ENCODE data around the gene ZNF76.

ZNF76 gene

DNA sequence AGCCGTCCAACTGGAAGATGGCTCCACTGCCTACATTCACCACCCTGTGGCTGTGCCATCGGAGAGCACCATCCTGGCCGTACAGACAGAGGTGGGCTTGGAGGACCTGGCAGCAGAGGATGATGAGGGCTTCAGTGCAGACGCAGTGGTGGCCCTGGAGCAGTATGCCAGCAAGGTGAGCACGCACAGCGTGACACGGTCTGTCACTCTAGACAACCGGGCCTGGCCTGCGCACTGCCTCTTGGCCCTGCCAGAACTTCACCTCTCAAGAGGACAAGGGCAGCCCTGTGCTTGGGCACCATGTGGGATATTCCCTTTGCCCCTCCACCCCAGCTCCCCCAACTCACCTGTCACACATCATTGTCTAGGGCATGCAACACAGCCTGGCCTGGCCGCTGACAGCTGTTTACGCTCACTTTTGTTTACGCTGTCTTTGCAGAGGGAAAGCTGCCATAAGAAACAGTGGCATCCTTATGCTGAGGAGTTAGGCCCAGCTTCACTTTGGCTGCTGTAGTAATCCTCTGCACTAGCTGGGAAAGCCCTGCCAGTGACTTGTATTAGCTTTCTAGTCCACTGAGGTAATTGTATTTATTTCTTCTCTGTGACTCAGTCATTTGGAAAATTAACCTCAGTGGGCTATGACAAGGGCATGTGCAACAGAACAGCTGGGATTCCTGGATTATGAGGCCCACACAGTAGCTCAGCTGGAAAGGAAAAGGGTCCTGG, 28.3 kb downstream of the ZNF76 start:
- Histone ChIP-seq H3K27ac (ENCODE audit: insufficient read depth in 1 of 2, low read depth in 1 of 2, low read length in 2 of 2, poor library complexity in 1 of 2, severe bottlenecking in 2 of 2) (no peak overlapping the region), H3K4me3 (ENCODE audit: control insufficient read depth in 1 of 7, extremely low read depth in 1 of 7, insufficient read depth in 4 of 7, low read depth in 2 of 7, low read length in 6 of 7) (no peak overlapping the region), H3K4me1 (ENCODE audit: control extremely low read depth in 1 of 4, control insufficient read depth in 4 of 4, insufficient read depth in 4 of 4, low read length in 3 of 4) (no peaks in the 10 kb centered on the region), H3K36me3 (ENCODE audit: control insufficient read depth in 4 of 4, insufficient read depth in 4 of 4, low read length in 3 of 4) (peaks cover 10 to 88% (median 65%) of the 10 kb centered on the region in 4 experiments), H3K27me3 (replicated peaks in 2 of 5; ENCODE audit: control insufficient read depth in 4 of 5, insufficient read depth in 5 of 5, low read length in 4 of 5) (no peaks in the 10 kb centered on the region), H3K9me3 (ENCODE audit: control extremely low read depth in 1 of 5, control insufficient read depth in 4 of 5, insufficient read depth in 2 of 5, low read depth in 1 of 5, low read length in 4 of 5) (no peaks in the 10 kb centered on the region)
- 98% methylated on average over 11 of the region's 12 CpGs for WGBS (ENCODE audit: insufficient coverage)
- no peak for DNase-seq
- ChIA-PET CTCF (interaction anchor here (0.8 to 20.5 kb wide), 5 partner anchors 8 to 54 kb away, joined by 3 to 405 read pairs (median 11); partner anchors contain the start of genes DEF6 and PPARD), POLR2A (no interaction called here)

- ChIA-PET CTCF (interaction anchor here (1.1 to 20.5 kb wide), 3 partner anchors 7 to 32 kb away, joined by 3 to 405 read pairs (median 54); partner anchors contain the start of gene DEF6), POLR2A (no interaction called here)
- Histone ChIP-seq H3K27ac (ENCODE audit: insufficient read depth in 1 of 2, low read depth in 1 of 2, low read length in 2 of 2, poor library complexity in 1 of 2, severe bottlenecking in 2 of 2) (no peak overlapping the region), H3K4me3 (ENCODE audit: control insufficient read depth in 1 of 7, extremely low read depth in 1 of 7, insufficient read depth in 4 of 7, low read depth in 2 of 7, low read length in 6 of 7) (no peak overlapping the region), H3K36me3 (ENCODE audit: control insufficient read depth in 4 of 4, insufficient read depth in 4 of 4, low read length in 3 of 4) (peaks cover 7 to 87% (median 66%) of the 10 kb centered on the region in 4 experiments), H3K9me3 (ENCODE audit: control extremely low read depth in 1 of 5, control insufficient read depth in 4 of 5, insufficient read depth in 2 of 5, low read depth in 1 of 5, low read length in 4 of 5) (no peaks in the 10 kb centered on the region), H3K4me1 (ENCODE audit: control extremely low read depth in 1 of 4, control insufficient read depth in 4 of 4, insufficient read depth in 4 of 4, low read length in 3 of 4) (no peaks in the 10 kb centered on the region), H3K27me3 (replicated peaks in 2 of 5; ENCODE audit: control insufficient read depth in 4 of 5, insufficient read depth in 5 of 5, low read length in 4 of 5) (no peaks in the 10 kb centered on the region)
- DNase-seq, result no peak
- 100% methylated on average over 1 of the region's 4 CpGs for WGBS (ENCODE audit: insufficient coverage)
Measured at GRCh38 chr6:35288834-35289233, 29.3 kb downstream of the ZNF76 start.

- CTCF ChIA-PET, result interaction anchor here (0.6 to 20.5 kb wide), 4 partner anchors 18 to 156 kb away, joined by 3 to 405 read pairs (median 48); partner anchors contain the start of gene FANCE
- H3K4me3 ChIP-seq (ENCODE audit: control insufficient read depth in 1 of 7, extremely low read depth in 1 of 7, insufficient read depth in 4 of 7, low read depth in 2 of 7, low read length in 6 of 7), result no peak overlapping the region
- no peak for DNase-seq
- peaks cover 0 to 95% (median 69%) of the 10 kb centered on the region in 4 experiments for H3K36me3 ChIP-seq (ENCODE audit: control insufficient read depth in 4 of 4, insufficient read depth in 4 of 4, low read length in 3 of 4)
- POLR2A ChIA-PET, result no interaction called here
- H3K27ac ChIP-seq (ENCODE audit: insufficient read depth in 1 of 2, low read depth in 1 of 2, low read length in 2 of 2, poor library complexity in 1 of 2, severe bottlenecking in 2 of 2), result no peak overlapping the region
- no peaks in the 10 kb centered on the region for H3K9me3 ChIP-seq (ENCODE audit: control extremely low read depth in 1 of 5, control insufficient read depth in 4 of 5, insufficient read depth in 2 of 5, low read depth in 1 of 5, low read length in 4 of 5)
- WGBS (ENCODE audit: insufficient coverage), result 98% methylated on average over 13 of the region's 13 CpGs
- no peaks in the 10 kb centered on the region for H3K4me1 ChIP-seq (ENCODE audit: control extremely low read depth in 1 of 4, control insufficient read depth in 4 of 4, insufficient read depth in 4 of 4, low read length in 3 of 4)
- no peaks in the 10 kb centered on the region for H3K27me3 ChIP-seq (replicated peaks in 2 of 5; ENCODE audit: control insufficient read depth in 4 of 5, insufficient read depth in 5 of 5, low read length in 4 of 5)
Measured at GRCh38 chr6:35291491-35291890, 32.0 kb downstream of the ZNF76 start.

GRCh38 chr6:35292494-35292893, 33.0 kb downstream of the ZNF76 start:
- 74% methylated on average over 15 of the region's 15 CpGs for WGBS (ENCODE audit: insufficient coverage)
- ChIA-PET POLR2A (no interaction called here), CTCF (interaction anchor here (0.7 to 20.5 kb wide), 11 partner anchors 22 to 185 kb away, joined by 3 to 405 read pairs (median 5); partner anchors contain the start of genes FANCE and RPL10A)
- no peak overlapping the region for H3K27ac ChIP-seq (ENCODE audit: insufficient read depth in 1 of 2, low read depth in 1 of 2, low read length in 2 of 2, poor library complexity in 1 of 2, severe bottlenecking in 2 of 2)
- peaks cover 4 to 10% (median 8%) of the 10 kb centered on the region in 4 experiments for H3K4me1 ChIP-seq (ENCODE audit: control extremely low read depth in 1 of 4, control insufficient read depth in 4 of 4, insufficient read depth in 4 of 4, low read length in 3 of 4)
- no peak for DNase-seq
- peaks cover 0 to 86% (median 61%) of the 10 kb centered on the region in 4 experiments for H3K36me3 ChIP-seq (ENCODE audit: control insufficient read depth in 4 of 4, insufficient read depth in 4 of 4, low read length in 3 of 4)
- no peaks in the 10 kb centered on the region for H3K27me3 ChIP-seq (replicated peaks in 2 of 5; ENCODE audit: control insufficient read depth in 4 of 5, insufficient read depth in 5 of 5, low read length in 4 of 5)
- no peak overlapping the region for H3K4me3 ChIP-seq (ENCODE audit: control insufficient read depth in 1 of 7, extremely low read depth in 1 of 7, insufficient read depth in 4 of 7, low read depth in 2 of 7, low read length in 6 of 7)
- no peaks in the 10 kb centered on the region for H3K9me3 ChIP-seq (ENCODE audit: control extremely low read depth in 1 of 5, control insufficient read depth in 4 of 5, insufficient read depth in 2 of 5, low read depth in 1 of 5, low read length in 4 of 5)

DNA sequence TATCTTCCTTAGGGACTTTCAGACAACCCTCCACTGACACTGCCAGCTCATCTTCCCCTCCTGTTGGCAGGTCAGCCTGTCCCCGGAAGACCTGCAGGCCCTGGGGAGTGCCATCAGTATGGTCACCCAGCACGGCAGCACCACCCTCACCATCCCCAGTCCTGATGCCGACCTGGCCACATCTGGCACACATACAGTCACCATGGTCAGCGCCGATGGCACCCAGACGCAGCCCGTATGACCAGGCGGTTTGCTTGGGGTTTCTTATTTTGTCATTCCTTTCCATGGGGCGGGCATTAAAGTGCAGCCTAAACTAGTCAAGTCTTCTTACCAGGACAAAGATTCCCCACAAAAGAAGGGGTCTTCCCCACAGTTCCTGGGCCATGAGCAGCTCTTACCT, 34.1 kb downstream of the ZNF76 start:
- ChIA-PET POLR2A (no interaction called here), CTCF (interaction anchor here (0.7 to 20.5 kb wide), 14 partner anchors 8 to 179 kb away, joined by 3 to 405 read pairs (median 4); partner anchors contain the start of genes FANCE and RPL10A)
- Histone ChIP-seq H3K27ac (ENCODE audit: insufficient read depth in 1 of 2, low read depth in 1 of 2, low read length in 2 of 2, poor library complexity in 1 of 2, severe bottlenecking in 2 of 2) (no peak overlapping the region), H3K4me1 (ENCODE audit: control extremely low read depth in 1 of 4, control insufficient read depth in 4 of 4, insufficient read depth in 4 of 4, low read length in 3 of 4) (peaks cover 7 to 20% (median 19%) of the 10 kb centered on the region in 4 experiments), H3K36me3 (ENCODE audit: control insufficient read depth in 4 of 4, insufficient read depth in 4 of 4, low read length in 3 of 4) (peaks cover 0 to 76% (median 51%) of the 10 kb centered on the region in 4 experiments), H3K27me3 (replicated peaks in 2 of 5; ENCODE audit: control insufficient read depth in 4 of 5, insufficient read depth in 5 of 5, low read length in 4 of 5) (no peaks in the 10 kb centered on the region), H3K4me3 (ENCODE audit: control insufficient read depth in 1 of 7, extremely low read depth in 1 of 7, insufficient read depth in 4 of 7, low read depth in 2 of 7, low read length in 6 of 7) (no peak overlapping the region), H3K9me3 (ENCODE audit: control extremely low read depth in 1 of 5, control insufficient read depth in 4 of 5, insufficient read depth in 2 of 5, low read depth in 1 of 5, low read length in 4 of 5) (no peaks in the 10 kb centered on the region)
- no peak for DNase-seq
- 97% methylated on average over 9 of the region's 9 CpGs for WGBS (ENCODE audit: insufficient coverage)

- ChIA-PET CTCF (interaction anchor here (0.7 to 20.5 kb wide), 11 partner anchors 8 to 179 kb away, joined by 3 to 405 read pairs (median 5); partner anchors contain the start of genes FANCE and RPL10A), POLR2A (no interaction called here)
- WGBS (ENCODE audit: insufficient coverage), result 63% methylated on average over 3 of the region's 10 CpGs
- Histone ChIP-seq H3K27me3 (replicated peaks in 2 of 5; ENCODE audit: control insufficient read depth in 4 of 5, insufficient read depth in 5 of 5, low read length in 4 of 5) (no peaks in the 10 kb centered on the region), H3K27ac (ENCODE audit: insufficient read depth in 1 of 2, low read depth in 1 of 2, low read length in 2 of 2, poor library complexity in 1 of 2, severe bottlenecking in 2 of 2) (no peak overlapping the region), H3K4me1 (ENCODE audit: control extremely low read depth in 1 of 4, control insufficient read depth in 4 of 4, insufficient read depth in 4 of 4, low read length in 3 of 4) (peaks cover 14 to 27% (median 26%) of the 10 kb centered on the region in 4 experiments), H3K36me3 (ENCODE audit: control insufficient read depth in 4 of 4, insufficient read depth in 4 of 4, low read length in 3 of 4) (peaks cover 0 to 68% (median 46%) of the 10 kb centered on the region in 4 experiments), H3K4me3 (ENCODE audit: control insufficient read depth in 1 of 7, extremely low read depth in 1 of 7, insufficient read depth in 4 of 7, low read depth in 2 of 7, low read length in 6 of 7) (no peak overlapping the region), H3K9me3 (ENCODE audit: control extremely low read depth in 1 of 5, control insufficient read depth in 4 of 5, insufficient read depth in 2 of 5, low read depth in 1 of 5, low read length in 4 of 5) (no peaks in the 10 kb centered on the region)
- DNase-seq, result peak; percentile 39 to 63 (median 50)
Measured at GRCh38 chr6:35294308-35294945, 34.9 kb downstream of the ZNF76 start.
